ENCODE measurements around the gene ZBTB4. TPM values are rescaled to one million over a fixed set of nuclear protein-coding genes. Genes with fewer than 3 reads are reported as not detected.

Gene ZBTB4
- total and polyA plus RNA-seq, 9 of the 15 experiments (the other 6 are each of a cell fraction or from before 2014, with no cell fraction given), result 0.92 to 6.9 (median 3.3) TPM

DNA sequence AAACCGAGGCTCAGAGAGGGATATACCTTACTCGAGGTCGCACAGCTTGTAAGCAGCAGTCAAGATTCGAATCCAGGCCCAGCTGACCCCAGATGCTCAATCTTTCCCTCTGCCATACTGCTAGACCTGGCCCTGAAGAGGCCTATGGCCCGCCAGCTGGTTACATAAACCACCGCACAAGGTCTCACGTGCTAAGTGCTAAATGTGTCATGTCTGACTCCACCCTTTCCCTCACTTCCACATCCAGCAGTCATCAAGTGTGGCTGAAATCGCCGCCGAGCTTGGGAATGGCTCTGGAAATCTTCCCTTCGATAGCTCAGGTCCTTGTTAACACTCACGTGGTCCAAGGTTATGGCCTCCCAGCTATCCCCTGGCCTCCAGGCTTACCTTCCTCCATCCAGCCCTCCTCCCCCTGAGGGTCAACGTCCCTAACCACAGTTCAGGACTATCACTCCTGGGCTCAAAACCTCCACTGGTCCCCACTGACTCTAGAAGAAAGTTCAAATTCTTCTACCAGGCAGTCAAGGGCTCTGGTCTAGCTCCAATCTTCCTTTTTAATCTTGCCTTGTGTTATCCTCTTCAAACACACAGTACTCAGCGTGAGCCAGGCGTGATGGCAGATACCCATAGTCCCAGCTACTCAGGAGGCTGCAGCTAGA is 3.5 kb downstream of the ZBTB4 start (continued):
- TF ChIP-seq NKRF (IDR thresholded peaks at IDR 0.05; ENCODE audit: borderline replicate concordance) (no peak), ELF4 (CRISPR knock-in tag; IDR thresholded peaks at IDR 0.05) (no peak), HNRNPK (IDR thresholded peaks at IDR 0.05; ENCODE audit: low read depth, low read length, poor library complexity, severe bottlenecking) (no peak), CLOCK (CRISPR knock-in tag; IDR thresholded peaks at IDR 0.05; ENCODE audit: borderline replicate concordance) (no peak), ZC3H11A (IDR thresholded peaks at IDR 0.05; ENCODE audit: low read depth, low read length) (no peak), MYBL2 (IDR thresholded peaks at IDR 0.05; ENCODE audit: low read depth) (no peak), MYBL2 (CRISPR knock-in tag; IDR thresholded peaks at IDR 0.05; ENCODE audit: borderline replicate concordance) (no peak), MBD2 (IDR thresholded peaks at IDR 0.05; ENCODE audit: borderline replicate concordance, low read depth) (no peak), PHTF2 (CRISPR knock-in tag; IDR thresholded peaks at IDR 0.05) (no peak), ZFP30 (CRISPR knock-in tag; IDR thresholded peaks at IDR 0.05; ENCODE audit: borderline replicate concordance) (no peak), NFYB (IDR thresholded peaks at IDR 0.05; ENCODE audit: extremely low read depth, insufficient read length) (no peak), LARP7 (IDR thresholded peaks at IDR 0.05) (no peak), KDM4B (IDR thresholded peaks at IDR 0.05; ENCODE audit: borderline replicate concordance in 2 of 2, low read depth in 1 of 2) (no peak), POU5F1 (IDR thresholded peaks at IDR 0.05; ENCODE audit: borderline replicate concordance, low read depth, low read length, partially characterized antibody) (no peak), ESRRB (CRISPR knock-in tag; IDR thresholded peaks at IDR 0.05; ENCODE audit: borderline replicate concordance) (no peak)
- TF ChIP-seq, protein P1, sequence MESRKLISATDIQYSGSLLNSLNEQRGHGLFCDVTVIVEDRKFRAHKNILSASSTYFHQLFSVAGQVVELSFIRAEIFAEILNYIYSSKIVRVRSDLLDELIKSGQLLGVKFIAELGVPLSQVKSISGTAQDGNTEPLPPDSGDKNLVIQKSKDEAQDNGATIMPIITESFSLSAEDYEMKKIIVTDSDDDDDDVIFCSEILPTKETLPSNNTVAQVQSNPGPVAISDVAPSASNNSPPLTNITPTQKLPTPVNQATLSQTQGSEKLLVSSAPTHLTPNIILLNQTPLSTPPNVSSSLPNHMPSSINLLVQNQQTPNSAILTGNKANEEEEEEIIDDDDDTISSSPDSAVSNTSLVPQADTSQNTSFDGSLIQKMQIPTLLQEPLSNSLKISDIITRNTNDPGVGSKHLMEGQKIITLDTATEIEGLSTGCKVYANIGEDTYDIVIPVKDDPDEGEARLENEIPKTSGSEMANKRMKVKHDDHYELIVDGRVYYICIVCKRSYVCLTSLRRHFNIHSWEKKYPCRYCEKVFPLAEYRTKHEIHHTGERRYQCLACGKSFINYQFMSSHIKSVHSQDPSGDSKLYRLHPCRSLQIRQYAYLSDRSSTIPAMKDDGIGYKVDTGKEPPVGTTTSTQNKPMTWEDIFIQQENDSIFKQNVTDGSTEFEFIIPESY (CRISPR knock-in tag; IDR thresholded peaks at IDR 0.05), result no peak
